T-helper 1 cell (primary cell): ENCODE measurements around the gene OR14K1.
"Not testable (repeated sequence)": the region's sequence is repeated elsewhere in the genome, so short reads cannot be mapped to it uniquely, and the experiment has no call there.

Experiments used
- DNase-seq, 5 donors: peaks; one replicate each; pipeline ENCODE4 v3.0.0-alpha.2; 2012 to 2020
- total RNA-seq, 4 donors: gene quantifications; one replicate each; lab custom pipeline; 2026; lab: John Stamatoyannopoulos, UW

The OR14K1 gene, protein sequence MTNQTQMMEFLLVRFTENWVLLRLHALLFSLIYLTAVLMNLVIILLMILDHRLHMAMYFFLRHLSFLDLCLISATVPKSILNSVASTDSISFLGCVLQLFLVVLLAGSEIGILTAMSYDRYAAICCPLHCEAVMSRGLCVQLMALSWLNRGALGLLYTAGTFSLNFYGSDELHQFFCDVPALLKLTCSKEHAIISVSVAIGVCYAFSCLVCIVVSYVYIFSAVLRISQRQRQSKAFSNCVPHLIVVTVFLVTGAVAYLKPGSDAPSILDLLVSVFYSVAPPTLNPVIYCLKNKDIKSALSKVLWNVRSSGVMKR
- total RNA-seq = 0 reads per million in 4 donors

GRCh38 chr1:247738315-247738714 is at the start of gene OR14K1:
TSS of gene OR14K1 (plus strand) at chr1:247738615. CDS start at chr1:247738615, 0 bp downstream.
- DNase-seq = no peak

DNA sequence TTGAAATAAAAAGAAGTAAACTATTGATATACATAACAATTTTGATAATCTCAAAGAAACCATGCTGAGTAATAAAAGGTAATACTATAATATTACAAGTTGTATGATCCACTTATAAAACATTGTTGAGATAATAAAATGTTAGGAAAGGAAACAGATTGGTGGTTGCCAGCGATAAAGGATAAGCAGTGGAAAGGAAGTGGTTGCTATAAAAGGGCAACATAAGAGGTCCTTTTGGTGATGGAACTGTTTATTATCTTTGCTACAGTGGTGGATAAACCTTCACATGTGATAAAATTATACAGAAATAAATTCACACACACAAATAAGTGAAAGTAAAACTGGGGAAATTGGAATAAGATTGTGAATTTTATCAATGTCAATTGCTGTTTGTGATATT is 37.1 kb upstream of the OR14K1 start:
- no peak for DNase-seq

- DNase-seq = not testable (repeated sequence)
Observed at GRCh38 chr1:247710681-247711080, 27.7 kb upstream of the OR14K1 start.

DNA sequence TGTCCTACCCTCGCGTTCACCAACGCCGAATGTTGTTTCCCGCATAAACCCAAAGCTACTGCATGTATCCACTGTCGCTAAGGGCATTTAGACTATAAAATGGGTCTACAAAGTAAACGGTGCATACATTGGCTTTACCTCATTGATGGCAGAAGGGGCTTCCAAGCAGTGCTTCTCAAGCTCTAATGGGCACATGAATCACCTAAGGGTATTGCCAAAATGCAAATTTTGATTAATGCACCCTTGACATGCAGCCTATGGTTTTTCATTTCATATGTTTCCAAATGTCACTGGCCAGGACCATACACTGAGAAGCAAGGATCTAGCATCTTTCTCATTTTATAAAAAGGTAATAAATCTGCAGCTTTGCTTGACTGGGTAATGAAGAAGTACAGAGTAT is 24.7 kb upstream of the OR14K1 start:
- no peak for DNase-seq

GRCh38 chr1:247716546-247716945 is 21.9 kb upstream of the OR14K1 start, which contains the start of gene OR6F1:
TSS of gene OR6F1 (minus strand) at chr1:247716646. CDS start at chr1:247712755, 3,891 bp downstream.
- DNase-seq = no peak

DNA sequence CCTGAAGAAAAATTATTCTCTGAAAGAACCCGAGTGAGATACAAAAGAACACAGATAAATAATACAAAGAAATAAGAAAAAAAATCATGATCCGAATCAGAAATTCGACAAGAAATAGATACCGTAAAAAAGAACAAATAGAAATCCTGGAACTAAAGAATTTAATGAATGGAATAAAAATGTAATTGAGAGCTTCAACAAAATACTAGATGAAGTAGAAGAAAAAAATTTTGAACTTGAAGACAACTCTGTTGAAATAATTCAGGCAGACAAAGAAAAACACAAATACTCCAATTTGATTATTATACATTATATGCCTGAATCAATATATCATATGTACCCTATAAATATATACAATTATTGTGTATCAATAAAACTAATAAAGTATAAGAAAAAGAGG is 17.2 kb upstream of the OR14K1 start:
- no peak for DNase-seq

GRCh38 chr1:247740721-247741120 is 2.3 kb downstream of the OR14K1 start:
- DNase-seq = no peak

- no peak for DNase-seq
Observed at GRCh38 chr1:247741756-247742155, 3.3 kb downstream of the OR14K1 start.

DNA sequence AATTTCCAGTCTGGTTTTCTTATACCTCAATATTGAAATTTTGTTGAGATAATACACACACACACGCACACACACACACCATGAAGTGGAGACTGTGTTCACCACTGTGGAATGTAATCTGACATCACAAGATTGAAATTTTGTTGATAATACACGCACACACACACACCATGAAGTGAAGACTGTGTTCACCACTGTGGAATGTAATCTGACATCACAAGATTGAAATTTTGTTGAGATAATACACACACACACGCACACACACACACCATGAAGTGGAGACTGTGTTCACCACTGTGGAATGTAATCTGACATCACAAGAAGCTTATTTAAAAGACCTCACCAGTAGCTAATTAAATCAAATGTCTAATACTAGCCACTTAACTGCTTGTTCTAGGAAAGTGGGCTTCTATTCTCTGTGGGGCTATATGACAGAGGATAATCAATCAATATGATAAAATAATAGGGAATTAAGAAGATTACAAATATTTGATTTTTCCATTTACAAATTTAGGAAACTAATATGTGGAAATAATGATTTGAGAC is 3.9 kb downstream of the OR14K1 start:
- not testable (repeated sequence) for DNase-seq

GRCh38 chr1:247746391-247746935 is 8.0 kb downstream of the OR14K1 start:
- DNase-seq = no peak

- DNase-seq = no peak
Observed at GRCh38 chr1:247747616-247748015, 9.2 kb downstream of the OR14K1 start.

DNA sequence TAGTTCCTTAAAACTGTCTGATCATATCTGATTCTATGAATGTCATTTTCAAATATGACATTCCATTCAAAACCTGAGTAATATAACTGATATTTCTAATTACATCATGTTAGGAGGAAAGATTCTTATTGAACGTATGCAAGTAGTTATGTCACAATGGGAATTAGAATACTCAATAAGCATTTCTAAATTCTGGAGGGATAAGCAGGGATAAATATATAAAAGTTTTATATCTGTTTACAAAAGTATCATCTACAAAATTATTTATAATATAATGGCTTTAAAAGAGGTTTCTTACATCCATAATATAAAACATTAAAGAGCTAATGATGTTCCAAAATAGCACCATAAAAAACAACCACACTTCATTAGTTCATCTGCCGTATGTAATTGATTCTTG is 9.6 kb downstream of the OR14K1 start, which contains the start of gene OR14A2:
OR14A2 (minus strand) TSS at position 101 of the 400 bp plus-strand sequence.
- no peak for DNase-seq

DNA sequence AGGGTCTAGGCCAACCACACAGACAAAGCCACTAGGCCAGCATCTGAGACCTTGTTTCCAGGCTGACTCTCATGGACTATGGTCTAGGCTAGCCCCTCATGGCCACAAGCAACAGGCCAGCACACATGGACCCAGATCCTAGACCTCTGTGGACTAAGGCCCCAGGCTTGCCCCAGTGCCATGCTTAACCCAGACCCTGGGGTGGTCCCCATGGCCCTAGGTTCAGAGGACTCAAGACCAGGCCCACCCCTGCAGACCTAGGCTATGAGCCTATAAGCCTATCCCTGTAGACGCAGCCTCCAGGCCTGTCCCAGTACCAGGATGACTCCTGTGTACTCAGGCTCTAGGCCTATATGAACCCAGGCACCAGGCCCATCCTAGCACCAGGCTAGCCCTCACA is 11.5 kb downstream of the OR14K1 start:
- no peak for DNase-seq

DNA sequence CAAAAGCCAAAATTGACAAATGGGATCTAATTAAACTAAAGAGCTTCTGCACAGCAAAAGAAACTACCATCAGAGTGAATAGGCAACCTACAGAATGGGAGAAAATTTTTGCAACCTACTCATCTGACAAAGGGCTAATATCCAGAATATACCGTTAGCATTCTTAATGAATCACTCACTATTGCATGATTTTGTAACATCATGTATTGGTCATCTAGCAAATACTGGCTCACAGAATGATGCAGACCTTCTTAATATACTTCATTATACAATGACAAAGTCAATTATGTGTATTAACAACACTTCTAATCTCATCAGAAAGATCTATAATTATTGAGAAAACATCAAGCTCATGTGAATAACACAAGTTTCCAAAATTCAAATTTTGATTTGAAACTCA is 15.9 kb downstream of the OR14K1 start:
- not testable (repeated sequence) for DNase-seq

DNA sequence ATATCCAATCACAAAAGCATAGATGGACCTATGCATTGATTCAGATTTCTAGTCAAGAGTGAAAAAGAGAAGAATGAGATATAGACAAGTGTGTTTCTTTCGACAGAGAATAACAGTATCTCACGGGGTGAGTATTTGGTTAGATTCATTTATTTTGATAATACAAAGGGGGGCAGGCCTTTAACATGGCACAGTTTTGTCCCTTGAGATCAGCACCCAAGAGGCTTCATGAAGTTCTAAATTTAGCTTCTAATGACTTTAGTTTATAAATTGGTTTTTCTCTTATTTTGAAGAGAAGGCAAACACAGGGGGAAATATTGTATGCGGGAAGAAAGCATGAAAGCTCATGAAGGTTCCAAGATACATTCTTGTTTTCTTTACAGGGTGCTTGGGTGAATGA is 22.0 kb downstream of the OR14K1 start, which contains the start of gene OR1C1:
OR1C1 (minus strand) TSS at position 101 of the 400 bp plus-strand sequence. CDS start 2,150 bp downstream, outside the sequence.
- DNase-seq = no peak

DNA sequence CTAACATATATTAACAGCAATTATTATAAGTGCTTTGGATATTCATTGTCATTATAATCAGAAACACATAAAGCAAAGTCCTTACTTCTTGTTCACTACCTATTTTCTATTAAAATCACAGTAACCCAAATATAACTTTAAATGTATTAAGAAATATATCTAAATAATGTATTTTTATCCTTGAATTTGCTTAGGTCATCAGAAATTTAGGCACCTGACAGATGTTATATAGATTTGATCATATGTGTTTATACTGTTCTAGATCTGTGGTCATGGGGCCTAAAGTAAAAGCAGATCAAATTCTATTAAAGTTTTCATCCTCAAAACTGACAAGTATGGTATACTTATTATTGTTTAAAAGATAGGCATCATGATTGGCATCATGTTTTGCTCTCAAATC is 31.2 kb downstream of the OR14K1 start:
- no peak for DNase-seq
